Measurements from ENCODE around the gene USP9X.
A peak's percentile ranks its signal among the peaks of the same experiment; 100 is the strongest.
"Not testable (repeated sequence)": the region's sequence is repeated elsewhere in the genome, so short reads cannot be mapped to it uniquely, and the experiment has no call there.

The USP9X gene

GRCh38 chrX:41122664-41123257 is 37.5 kb downstream of the USP9X start:
- no peak for DNase-seq (ENCODE audit: low read depth in 2 of 2)

- no peak for DNase-seq (ENCODE audit: low read depth in 2 of 2)
Measured at GRCh38 chrX:41127477-41128192, 42.4 kb downstream of the USP9X start.

- no peak for DNase-seq (ENCODE audit: low read depth in 2 of 2)
Measured at GRCh38 chrX:41128955-41129354, 43.7 kb downstream of the USP9X start.

DNA sequence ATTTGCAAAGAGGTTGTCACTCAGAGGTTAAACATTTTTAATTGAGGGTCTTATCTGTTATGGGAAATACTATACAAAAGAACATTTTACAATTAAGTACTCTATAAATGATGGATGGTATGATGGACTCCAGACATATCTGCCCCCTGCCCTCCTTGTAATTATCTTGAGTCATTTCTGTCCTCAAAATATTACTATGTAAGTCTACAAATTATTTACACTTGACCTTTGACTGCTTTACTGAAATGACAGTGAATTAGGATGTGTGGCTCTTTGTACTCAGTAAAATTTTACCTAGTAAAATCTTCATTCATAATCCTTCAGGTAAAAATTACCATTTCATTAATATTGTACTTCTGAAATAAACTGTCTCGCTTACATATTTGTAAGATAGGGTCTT is 46.5 kb downstream of the USP9X start:
- DNase-seq (ENCODE audit: low read depth in 2 of 2) = no peak

DNA sequence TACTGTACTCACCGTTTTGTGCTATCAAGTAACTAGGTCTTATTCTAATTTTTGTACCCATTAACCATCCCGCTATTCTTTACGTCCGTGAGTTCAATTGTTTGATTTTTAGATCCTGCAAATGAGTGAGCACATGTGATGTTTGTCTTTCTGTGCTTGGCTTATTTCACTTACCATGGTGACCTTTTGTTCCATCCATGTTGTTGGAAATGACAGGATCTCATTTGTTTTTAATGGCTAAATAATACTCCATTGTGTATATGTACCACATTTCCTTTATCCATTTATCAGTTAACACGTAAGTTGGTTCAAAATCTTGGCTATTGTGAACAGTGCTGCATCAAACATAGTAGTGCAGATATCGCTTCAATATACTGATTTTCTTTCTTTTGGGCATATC is 48.3 kb downstream of the USP9X start:
- no peak for DNase-seq (ENCODE audit: low read depth in 2 of 2)

GRCh38 chrX:41137589-41137988 is 52.3 kb downstream of the USP9X start:
- no peak for DNase-seq (ENCODE audit: low read depth in 2 of 2)

DNA sequence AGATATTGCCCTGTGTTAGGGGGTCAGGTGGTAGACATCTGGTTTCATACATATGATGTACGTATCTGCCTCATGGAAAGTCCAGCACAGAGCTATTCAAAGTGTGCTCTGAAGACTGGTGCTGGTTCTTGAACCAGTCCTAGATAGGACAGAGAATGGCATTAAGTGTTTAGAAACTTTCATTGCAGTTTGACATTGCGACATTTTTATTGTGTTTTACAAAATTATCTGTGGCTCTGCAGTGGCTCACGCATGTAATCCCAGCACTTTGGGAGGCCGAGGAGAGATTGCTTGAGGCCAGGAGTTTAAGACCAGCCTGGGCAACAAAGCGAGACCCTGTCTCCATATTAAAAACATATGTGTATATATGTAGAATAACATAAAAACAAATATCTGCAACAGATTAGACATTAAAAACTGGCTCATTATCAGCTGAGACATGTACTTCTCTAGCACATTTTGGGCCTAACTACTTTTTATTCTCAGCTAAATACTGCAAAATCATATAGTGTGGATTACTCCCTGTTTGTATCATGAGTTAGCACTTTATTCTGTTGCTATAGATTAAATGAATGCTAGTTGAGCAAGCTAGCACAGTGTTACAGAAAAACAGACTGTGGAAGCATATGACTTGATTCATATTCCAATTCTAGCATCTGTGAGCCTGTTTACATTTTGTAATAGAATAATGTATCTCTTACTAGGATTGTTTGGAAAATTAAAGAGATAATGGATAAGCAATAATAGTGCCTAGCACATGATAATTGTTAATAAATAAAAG is 57.1 kb downstream of the USP9X start:
- no peak for DNase-seq (ENCODE audit: low read depth in 2 of 2)

GRCh38 chrX:41144873-41145272 is 59.6 kb downstream of the USP9X start:
- DNase-seq (ENCODE audit: low read depth in 2 of 2) = no peak

GRCh38 chrX:41145920-41146608 is 60.8 kb downstream of the USP9X start:
- no peak for DNase-seq (ENCODE audit: low read depth in 2 of 2)

DNA sequence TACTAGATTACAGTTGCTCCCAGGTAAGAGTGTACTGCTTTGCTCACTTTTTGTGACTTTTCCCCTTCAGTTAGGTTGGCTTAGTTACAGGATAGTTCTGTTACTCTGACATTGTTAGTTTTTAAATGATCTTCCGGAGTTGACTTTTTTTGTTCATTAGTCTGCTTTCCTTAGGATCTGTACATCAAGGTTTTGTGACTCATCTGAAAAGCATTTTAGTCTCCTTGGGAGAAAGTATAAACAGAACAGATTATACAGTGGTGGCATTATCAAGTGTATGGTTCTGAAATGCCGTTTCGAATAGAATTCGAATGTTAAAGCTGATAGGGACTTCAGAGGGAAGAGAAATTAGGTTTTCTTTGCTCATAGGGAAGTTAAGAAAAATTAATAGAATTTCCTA is 63.3 kb downstream of the USP9X start:
- DNase-seq (ENCODE audit: low read depth in 2 of 2) = no peak

DNA sequence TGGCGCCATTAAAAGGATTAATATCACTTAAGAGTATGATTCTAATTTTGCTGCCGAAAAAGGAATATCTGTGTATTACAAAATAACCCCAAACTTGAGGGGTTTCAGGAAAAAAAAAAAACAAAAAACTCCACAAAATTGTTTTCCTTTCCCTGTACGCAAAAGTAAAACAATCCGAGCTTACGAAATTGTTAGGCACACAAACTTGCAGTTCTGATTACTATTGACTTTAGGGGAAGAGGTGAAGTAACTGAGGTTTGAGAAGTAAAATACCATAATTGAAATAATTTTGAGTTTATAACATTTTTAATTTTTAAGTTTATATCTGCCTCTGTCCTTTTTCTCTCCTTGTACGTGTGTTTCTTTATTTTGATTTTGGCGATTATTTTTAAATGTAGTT is 64.8 kb downstream of the USP9X start:
- DNase-seq (ENCODE audit: low read depth in 2 of 2) = no peak

DNA sequence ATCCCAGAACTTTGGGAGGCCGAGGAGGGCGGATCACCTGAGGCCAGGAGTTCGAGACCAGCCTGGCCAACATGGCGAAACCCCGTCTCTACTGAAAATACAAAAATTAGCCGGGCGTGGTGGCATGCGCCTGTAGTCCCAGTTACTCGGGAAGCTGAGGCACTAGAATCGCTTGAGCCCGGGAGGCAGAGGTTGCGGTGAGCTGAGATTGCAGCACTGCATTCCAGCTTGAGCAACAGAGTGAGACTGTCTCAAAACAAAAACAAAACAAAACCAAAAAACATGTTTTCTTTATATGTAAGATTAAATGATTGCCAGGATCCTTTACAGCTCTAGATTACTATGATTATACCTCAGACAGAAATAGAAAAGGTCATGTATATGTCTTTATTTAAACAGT is 66.5 kb downstream of the USP9X start:
- DNase-seq (ENCODE audit: low read depth in 2 of 2) = not testable (repeated sequence)

DNA sequence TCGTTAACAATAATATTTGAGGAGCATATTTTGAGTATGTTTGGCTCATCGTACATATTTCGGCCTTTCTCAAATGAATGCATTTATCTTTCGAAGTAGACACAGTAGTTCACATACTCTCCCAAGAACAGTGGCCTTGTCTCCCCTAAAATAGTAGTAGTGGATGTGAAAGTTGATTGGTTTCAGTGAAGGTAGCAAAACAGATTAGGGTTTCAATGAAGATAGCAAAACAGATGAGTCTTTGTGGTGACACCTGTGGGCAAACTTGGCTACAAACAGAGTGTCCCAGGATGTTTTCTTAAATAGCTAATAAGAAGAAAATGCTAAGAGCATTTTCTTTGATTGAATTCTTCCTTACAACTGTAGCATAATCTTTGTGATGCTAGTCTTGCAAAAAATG is 67.0 kb downstream of the USP9X start:
- DNase-seq (ENCODE audit: low read depth in 2 of 2) = no peak

DNA sequence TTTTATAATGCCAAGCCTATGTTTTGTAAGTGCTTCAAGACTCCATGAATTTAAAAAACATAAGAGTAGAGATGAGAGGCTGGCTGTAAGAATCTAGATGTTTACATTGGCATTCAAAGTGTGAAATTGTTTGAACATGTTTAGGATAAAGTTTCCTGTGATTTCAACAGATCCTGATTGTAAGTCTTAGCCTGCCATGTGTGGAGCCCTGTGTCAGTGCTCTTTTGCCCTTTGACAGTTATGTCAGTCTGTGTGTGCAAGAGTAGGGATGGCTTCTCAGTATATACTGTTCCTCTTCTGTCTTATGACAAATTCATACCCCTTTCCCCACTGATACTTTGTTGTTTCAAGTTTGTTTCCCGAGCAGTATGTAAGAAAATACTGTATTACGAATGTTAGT is 68.2 kb downstream of the USP9X start:
- no peak for DNase-seq (ENCODE audit: low read depth in 2 of 2)

GRCh38 chrX:41153957-41154356 is 68.7 kb downstream of the USP9X start:
- DNase-seq (ENCODE audit: low read depth in 2 of 2) = no peak

GRCh38 chrX:41164449-41164848 is 79.2 kb downstream of the USP9X start:
- no peak for DNase-seq (ENCODE audit: low read depth in 2 of 2)

DNA sequence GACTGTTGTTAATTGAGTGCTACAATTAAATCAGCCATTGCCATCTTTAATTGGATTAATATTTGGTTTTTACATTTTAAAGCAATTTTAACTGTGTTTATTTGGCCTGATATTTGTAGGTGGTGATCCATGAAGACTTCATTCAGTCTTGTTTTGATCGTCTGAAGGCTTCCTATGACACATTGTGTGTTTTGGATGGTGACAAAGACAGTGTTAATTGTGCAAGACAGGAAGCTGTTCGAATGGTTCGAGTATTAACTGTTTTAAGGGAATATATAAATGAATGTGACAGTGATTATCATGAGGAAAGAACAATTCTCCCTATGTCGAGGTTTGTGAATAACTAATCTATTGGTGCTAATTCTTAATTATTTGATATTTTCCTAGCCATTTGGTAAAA is 82.6 kb downstream of the USP9X start:
- DNase-seq (ENCODE audit: low read depth in 2 of 2) = no peak

GRCh38 chrX:41176263-41176662 is 91.0 kb downstream of the USP9X start:
- DNase-seq (ENCODE audit: low read depth in 2 of 2) = no peak

GRCh38 chrX:41177297-41177696 is 92.1 kb downstream of the USP9X start:
- DNase-seq (ENCODE audit: low read depth in 2 of 2) = no peak

DNA sequence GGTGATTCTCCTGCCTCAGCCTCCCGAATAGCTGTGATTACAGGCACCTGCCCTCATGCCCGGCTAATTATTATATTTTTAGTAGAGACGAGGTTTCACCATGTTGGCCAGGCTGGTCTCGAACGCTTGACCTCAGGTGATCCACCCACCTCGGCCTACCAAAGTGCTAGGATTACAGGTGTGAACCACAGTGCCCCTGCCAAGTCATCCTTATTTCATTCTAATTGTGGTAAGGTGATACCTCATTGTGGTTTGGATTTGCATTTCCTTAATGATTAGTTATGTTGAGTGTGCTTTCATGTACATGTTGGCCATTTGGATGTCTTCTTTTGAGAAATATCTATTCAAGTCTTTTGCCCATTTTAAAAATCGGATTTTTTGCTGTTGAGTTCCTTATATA is 93.0 kb downstream of the USP9X start:
- DNase-seq (ENCODE audit: low read depth in 2 of 2) = no peak

- DNase-seq (ENCODE audit: low read depth in 2 of 2) = peak in 1 of 2 donors; percentile 28
Measured at GRCh38 chrX:41180194-41180908, 95.1 kb downstream of the USP9X start.

DNA sequence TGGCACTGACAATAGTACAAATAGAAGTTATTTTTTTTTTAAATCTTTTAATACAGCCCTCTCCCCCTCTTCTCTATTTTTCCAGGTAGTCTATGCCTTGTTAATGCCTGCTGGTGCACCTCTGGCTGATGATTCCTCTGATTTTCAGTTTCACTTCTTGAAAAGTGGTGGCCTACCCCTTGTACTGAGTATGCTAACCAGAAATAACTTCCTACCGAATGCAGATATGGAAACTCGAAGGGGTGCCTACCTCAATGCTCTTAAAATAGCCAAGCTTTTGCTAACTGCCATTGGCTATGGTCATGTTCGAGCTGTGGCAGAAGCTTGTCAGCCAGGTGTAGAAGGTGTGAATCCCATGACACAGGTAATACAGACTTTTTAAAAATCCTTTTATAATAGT is 99.1 kb downstream of the USP9X start:
- no peak for DNase-seq (ENCODE audit: low read depth in 2 of 2)

All from stimulated activated CD4-positive, alpha-beta T cell treated with anti-CD3 and anti-CD28 coated beads, Interleukin-15, amount 100 ng/mL, for 48 hours (primary cell).